Neural crest cell (in vitro differentiated cells): ENCODE measurements around the gene PODNL1. TPM values are rescaled to one million over a fixed set of nuclear protein-coding genes. Genes with fewer than 3 reads are reported as not detected.
A peak's percentile ranks its signal among the peaks of the same experiment; 100 is the strongest.

Source experiments
- DNase-seq: peaks from one replicate; pipeline ENCODE4 v3.0.0; 2021; ENCODE audit warnings: low read depth, mixed read lengths, low spot score
- H3K27ac Mint-ChIP-seq: one replicate; pipeline ENCODE4 v1.8.0; 2021; ENCODE audit warnings: mild to moderate bottlenecking, mixed read lengths; ENCODE audit not compliant: unreplicated experiment
- H3K27me3 Mint-ChIP-seq: 2 replicates; pipeline ENCODE4 v1.8.0; 2021; ENCODE audit warnings: low read depth, mild to moderate bottlenecking, mixed read lengths
- H3K36me3 Mint-ChIP-seq: 2 replicates; pipeline ENCODE4 v1.8.0; 2021; ENCODE audit warnings: low read depth, mild to moderate bottlenecking, mixed read lengths
- H3K4me1 Mint-ChIP-seq: 2 replicates; pipeline ENCODE4 v1.8.0; 2021; ENCODE audit warnings: mixed read lengths
- H3K4me3 Mint-ChIP-seq: one replicate; pipeline ENCODE4 v1.8.0; 2021; ENCODE audit warnings: mild to moderate bottlenecking, mixed read lengths
- H3K9me3 Mint-ChIP-seq: 2 replicates; pipeline ENCODE4 v1.8.0; 2021; ENCODE audit warnings: mixed read lengths
- CTCF ChIP-seq: fragments of 200-600 bp; sonication (generic); conservative IDR thresholded peaks from 2 replicates; pipeline ENCODE4 v1.5.0; 2021; ENCODE audit warnings: antibody characterized with exemption, mild to moderate bottlenecking
- total RNA-seq: library from RNA; stranded (reverse); gene quantifications from 2 replicates; pipeline ENCODE4 v1.2.1, GENCODE V29; 2021

PODNL1 gene
- total RNA-seq, 1 donor from 2014 or later, result 0.42 TPM

DNA sequence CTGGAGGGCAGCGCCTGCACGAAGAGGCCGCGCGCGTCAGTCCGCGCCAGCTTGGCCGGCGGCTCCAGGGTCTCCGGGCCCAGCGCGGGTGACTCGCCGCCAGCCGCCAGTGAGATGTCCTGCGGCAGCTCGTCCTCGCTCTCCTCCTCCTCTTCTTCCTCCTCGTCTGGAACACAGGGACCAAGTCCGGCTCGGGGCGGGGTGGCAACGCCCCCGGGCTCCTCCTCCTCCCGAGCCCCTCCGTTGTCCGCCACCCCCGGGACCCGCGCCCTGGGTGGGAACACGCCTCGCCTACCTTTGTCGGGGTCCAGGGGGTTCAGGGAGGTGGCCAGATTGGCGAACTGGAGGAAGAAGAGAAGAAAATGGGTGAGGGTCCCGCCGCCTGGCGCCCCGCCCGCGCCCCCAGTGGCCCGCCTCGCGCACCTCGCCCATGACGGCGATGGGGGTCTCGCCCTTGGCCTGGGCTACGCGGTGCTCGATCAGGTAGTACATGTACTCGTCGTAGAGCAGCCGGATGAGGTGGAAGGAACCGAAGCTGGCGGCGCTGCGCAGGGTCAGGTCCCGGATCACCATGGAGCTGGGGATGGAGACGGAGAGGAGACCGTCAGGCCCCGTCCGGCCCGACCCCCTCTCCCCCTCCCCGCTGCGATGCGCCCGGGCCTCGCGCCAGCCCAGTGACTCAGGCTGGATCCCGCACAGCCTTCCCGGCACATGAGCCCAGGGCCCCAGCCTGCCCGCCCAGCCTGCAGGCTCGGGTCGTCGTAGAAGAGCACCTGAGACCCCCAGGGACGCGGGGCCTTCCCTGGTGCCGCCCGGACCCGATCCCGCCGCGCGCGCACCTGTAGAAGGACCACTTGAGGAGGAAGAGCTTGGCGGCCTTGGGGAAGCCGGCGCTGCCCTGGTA, 24.7 kb upstream of the PODNL1 start:
- Mint-ChIP-seq H3K36me3 (peaks cover 9% of the 10 kb centered on the region), H3K9me3 (no peaks in the 10 kb centered on the region), H3K4me1 (peaks cover 5% of the 10 kb centered on the region), H3K27ac (no peak overlapping the region), H3K4me3 (no peak overlapping the region), H3K27me3 (peaks cover 6% of the 10 kb centered on the region)
- TF ChIP-seq CTCF, result no peak
- DNase-seq, result no peak

GRCh38 chr19:13961826-13962698, 23.8 kb upstream of the PODNL1 start:
- Mint-ChIP-seq H3K4me1 (peaks cover 5% of the 10 kb centered on the region), H3K9me3 (no peaks in the 10 kb centered on the region), H3K27me3 (peaks cover 6% of the 10 kb centered on the region), H3K4me3 (peak overlapping the region; percentile 54), H3K36me3 (peaks cover 9% of the 10 kb centered on the region), H3K27ac (no peak overlapping the region)
- no peak for DNase-seq
- no peak for TF ChIP-seq CTCF

DNA sequence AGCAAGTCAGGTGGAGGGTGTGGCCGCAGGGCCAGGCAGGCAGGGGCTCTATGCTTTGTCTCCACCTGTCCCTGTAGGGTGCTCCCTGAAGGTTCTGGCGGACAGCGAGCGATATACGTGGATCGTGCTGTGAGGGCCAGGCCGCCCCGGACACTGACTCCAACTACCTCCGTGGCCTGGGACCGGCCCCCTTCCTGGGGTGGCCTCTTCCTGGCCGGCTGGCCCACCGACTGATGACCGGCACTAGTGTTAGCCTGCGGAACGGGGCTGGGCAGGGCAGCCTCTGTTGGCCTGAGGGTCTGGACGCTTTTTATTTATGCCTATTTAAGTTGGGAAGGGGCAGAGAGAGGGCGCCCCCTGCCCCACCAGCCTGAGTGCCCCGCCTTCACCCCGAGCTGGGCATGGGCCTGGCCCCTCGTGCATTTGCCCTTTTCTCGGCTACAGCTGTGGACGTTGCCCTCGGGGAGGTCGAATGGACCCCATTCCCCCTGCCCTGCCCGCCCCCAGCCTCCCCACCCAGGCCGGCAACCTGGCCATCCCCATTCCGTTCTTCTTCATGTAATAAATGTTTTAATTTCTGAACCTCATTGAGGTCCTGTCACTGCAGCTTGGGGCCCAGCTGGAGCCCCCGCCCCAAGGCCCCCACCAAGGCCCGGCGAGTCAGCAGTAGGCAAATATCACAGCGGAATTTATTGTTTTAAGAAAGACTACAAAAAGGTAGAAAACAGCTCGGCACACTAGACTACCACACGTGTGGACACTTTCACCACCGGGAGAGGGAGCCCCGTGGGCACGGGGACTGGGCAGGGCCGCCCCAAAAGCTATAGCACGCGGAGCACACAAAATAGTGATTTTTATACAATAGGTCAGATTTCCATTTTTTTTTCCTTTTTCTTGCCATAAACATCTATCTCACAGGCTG, 22.9 kb upstream of the PODNL1 start:
- Mint-ChIP-seq H3K27me3 (peaks cover 6% of the 10 kb centered on the region), H3K27ac (no peak overlapping the region), H3K36me3 (peaks cover 9% of the 10 kb centered on the region), H3K9me3 (no peaks in the 10 kb centered on the region), H3K4me1 (peaks cover 5% of the 10 kb centered on the region), H3K4me3 (peak overlapping the region; percentile 54)
- TF ChIP-seq CTCF, result no peak
- no peak for DNase-seq

DNA sequence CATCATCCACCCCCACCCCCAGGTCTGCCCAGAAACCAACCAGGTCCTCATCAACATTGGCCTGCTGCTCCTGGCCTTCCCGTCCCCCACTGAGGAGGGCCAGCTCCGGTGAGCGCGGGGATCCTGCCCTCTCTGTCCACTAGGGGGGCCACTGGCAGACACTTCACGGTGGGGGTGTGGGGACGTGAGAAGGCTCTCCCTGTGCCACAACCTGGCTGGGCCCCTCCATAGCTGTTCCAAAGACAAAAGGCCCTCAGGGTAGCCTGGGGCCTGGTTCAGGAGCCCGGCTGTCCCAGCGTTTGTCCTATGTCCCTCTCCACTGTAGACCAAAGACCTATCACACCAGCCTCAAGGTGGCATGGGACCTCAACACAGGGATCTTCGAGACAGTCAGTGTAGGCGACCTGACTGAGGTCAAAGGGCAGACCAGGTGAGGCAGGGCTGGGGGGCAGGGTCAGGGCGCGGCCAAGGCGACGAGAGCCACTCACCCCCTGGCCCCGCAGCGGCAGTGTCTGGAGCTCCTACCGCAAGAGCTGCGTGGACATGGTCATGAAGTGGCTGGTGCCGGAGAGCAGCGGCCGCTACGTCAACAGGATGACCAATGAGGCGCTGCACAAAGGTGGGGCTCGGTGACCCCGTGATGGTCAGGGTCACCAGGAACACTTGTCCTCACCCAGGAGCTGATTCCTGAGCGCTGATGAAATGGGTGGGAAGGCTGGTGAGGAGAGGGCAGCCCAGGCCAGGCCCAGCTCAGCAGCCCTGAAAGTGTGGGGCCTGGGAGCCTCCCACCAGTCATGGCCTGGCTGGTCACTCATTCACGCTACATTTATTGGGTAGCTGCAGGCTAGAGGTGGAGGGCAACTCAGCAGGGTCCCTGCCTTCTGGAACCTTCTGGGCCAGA, 22.0 kb upstream of the PODNL1 start:
- peaks cover 5% of the 10 kb centered on the region for H3K4me1 Mint-ChIP-seq
- H3K27ac Mint-ChIP-seq, result no peak overlapping the region
- H3K4me3 Mint-ChIP-seq, result peak overlapping the region; percentile 51
- H3K36me3 Mint-ChIP-seq, result peaks cover 9% of the 10 kb centered on the region
- H3K27me3 Mint-ChIP-seq, result peaks cover 6% of the 10 kb centered on the region
- no peaks in the 10 kb centered on the region for H3K9me3 Mint-ChIP-seq
- peak; percentile 42 for TF ChIP-seq CTCF
- DNase-seq, result no peak
